Psoas muscle (tissue), 8 donors: ENCODE measurements around the gene AKT3. TPM values are rescaled to one million over a fixed set of nuclear protein-coding genes. Genes with fewer than 3 reads are reported as not detected.

ENCODE experiments used
- ATAC-seq, 4 donors: fragments of 200-7000 bp; cut with Tn5 transposase; one replicate each; pipeline ENCODE4 v1.9.1; 2020; ENCODE audit warnings: moderate library complexity in 3 of 4, mild to moderate bottlenecking in 2 of 4
- DNase-seq, 2 donors: peaks; one replicate each; pipeline ENCODE4 v3.0.0-alpha.2; 2020
- H3K27ac ChIP-seq: fragments of 200-600 bp; one replicate; pipeline ENCODE4 v1.8.0; 2022
- H3K27me3 ChIP-seq, 3 donors: fragments of 200-600 bp in 1 of 3; one replicate each; pipeline versions ENCODE4 v1.6.1 to v1.8.0; 2013 to 2022; ENCODE audit warnings: low read length in 2 of 3, mild to moderate bottlenecking in 2 of 3, moderate library complexity in 1 of 3; ENCODE audit not compliant: insufficient read depth in 3 of 3
- H3K36me3 ChIP-seq, 2 donors: fragments of 200-600 bp in 1 of 2; one replicate each; pipeline versions ENCODE4 v1.6.1 to v1.8.0; 2013 to 2022; ENCODE audit warnings: low read depth in 1 of 2, mild to moderate bottlenecking in 1 of 2, moderate library complexity in 1 of 2; ENCODE audit not compliant: insufficient read depth in 1 of 2
- H3K4me1 ChIP-seq: fragments of 200-600 bp; one replicate; pipeline ENCODE4 v1.8.0; 2022
- H3K4me3 ChIP-seq: fragments of 200-600 bp; one replicate; pipeline ENCODE4 v1.8.0; 2022; ENCODE audit warnings: mild to moderate bottlenecking
- H3K9me3 ChIP-seq: fragments of 200-600 bp; one replicate; pipeline ENCODE4 v1.8.0; 2022
- WGBS, 3 donors: extraction: QIAGEN DNeasy Blood & Tissue Kit; methylation state at CpG; one replicate each; pipeline versions ENCODE4 v1.1.6 to v1.1.7; 2013; 5-methylcytosine and 5-hydroxymethylcytosine counted together
- intact Hi-C, 2 donors: fragments of 100-400 bp; cut with DNase I; formaldehyde crosslinking; loops; one replicate each; pipeline versions ENCODE4 v1.11.0 to v1.14.2; 2022
- polyA plus RNA-seq, 3 donors: library from polyadenylated mRNA; stranded (reverse); fragments of 200-250 nt; gene quantifications; one replicate each; pipeline ENCODE4 v1.2.3, GENCODE V29; 2013
- total RNA-seq, 4 donors: library from RNA; stranded (reverse); fragmentation: NEBNext Ultra II Directional in 2 of 4; extraction: Animal tissue kit (Norgen Biotek cat#: 25700) in 2 of 4; gene quantifications; one replicate each; pipeline versions ENCODE4 v1.2.1 to v1.2.4, GENCODE V29; 2021 to 2023
- TF ChIP-seq, protein P1 (sequence below): fragments of 200-600 bp; IDR thresholded peaks from one replicate; pipeline ENCODE4 v1.8.0; 2022; ENCODE audit warnings: antibody characterized with exemption
- donor health status: healthy with polysubstance abuse.
- donor health status: DM: no; HTN: no; CAD: no; lungs with moderate emphysema.
- donor health status: Bipolar disorder and iron deficiency.
- donor health status: healthy.
- donor health status: DM: yes; HTN: yes; CAD: no.
- donor health status: DM: no; HTN: no; CAD: no.
- donor health status: DM: no; HTN: no; CAD: no.
- donor health status: DM: yes; HTN: yes; CAD: no.

AKT3 gene
- total and polyA plus RNA-seq, 7 donors, result 3.3 to 25.1 (median 9.8) TPM

DNA sequence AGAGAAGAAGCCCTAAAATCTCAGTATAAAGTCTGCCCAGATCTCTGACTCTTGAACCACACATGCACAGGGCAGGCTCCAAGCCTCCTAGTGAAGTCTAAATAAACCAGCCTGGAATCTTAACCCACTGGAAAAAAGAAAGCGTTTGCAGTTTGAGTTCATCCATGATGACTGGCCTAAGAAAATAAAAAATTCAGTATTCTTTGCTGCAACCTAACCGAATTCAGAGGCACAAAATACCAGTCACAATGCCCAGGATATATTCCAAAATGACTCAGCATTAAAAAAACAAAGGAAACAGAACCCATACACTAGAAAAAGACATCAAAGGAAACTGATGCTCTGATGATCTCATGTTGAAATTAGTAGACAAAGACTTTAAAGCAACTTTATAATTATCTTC, 325.0 kb downstream of the AKT3 start:
- Histone ChIP-seq H3K27ac (no peak overlapping the region), H3K27me3 (no peaks in the 10 kb centered on the region), H3K36me3 (peaks cover 0 to 5% of the 10 kb centered on the region in 2 donors), H3K9me3 (no peaks in the 10 kb centered on the region), H3K4me1 (no peaks in the 10 kb centered on the region), H3K4me3 (no peak overlapping the region)
- TF ChIP-seq, protein P1, sequence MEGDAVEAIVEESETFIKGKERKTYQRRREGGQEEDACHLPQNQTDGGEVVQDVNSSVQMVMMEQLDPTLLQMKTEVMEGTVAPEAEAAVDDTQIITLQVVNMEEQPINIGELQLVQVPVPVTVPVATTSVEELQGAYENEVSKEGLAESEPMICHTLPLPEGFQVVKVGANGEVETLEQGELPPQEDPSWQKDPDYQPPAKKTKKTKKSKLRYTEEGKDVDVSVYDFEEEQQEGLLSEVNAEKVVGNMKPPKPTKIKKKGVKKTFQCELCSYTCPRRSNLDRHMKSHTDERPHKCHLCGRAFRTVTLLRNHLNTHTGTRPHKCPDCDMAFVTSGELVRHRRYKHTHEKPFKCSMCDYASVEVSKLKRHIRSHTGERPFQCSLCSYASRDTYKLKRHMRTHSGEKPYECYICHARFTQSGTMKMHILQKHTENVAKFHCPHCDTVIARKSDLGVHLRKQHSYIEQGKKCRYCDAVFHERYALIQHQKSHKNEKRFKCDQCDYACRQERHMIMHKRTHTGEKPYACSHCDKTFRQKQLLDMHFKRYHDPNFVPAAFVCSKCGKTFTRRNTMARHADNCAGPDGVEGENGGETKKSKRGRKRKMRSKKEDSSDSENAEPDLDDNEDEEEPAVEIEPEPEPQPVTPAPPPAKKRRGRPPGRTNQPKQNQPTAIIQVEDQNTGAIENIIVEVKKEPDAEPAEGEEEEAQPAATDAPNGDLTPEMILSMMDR, result no peak
- intact Hi-C loops, result no loop called here
- ATAC-seq (no peak), DNase-seq (no peak)
- WGBS, 3 donors, result 67 to 81% (median 67%) methylated on average over 2 of the region's 2 CpGs

DNA sequence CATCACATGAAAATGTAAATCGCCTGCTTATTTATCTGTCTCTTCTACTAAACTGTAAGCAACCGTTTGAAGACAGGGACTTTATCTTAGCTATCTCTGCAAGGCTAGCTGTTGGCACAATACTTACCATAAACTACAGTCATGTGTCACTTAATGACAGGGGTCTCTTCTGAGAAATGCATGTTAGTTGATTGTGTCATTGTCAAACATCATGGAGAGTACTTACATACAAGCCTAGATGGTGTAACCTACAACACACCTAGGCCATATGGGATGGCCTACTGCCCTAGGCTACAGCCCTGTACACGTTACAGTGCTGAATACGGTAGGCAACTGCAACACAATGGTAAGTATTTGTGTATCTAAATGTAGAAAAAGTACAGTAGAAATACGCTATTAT, 326.3 kb downstream of the AKT3 start:
- intact Hi-C loops, result no loop called here
- Histone ChIP-seq H3K4me3 (no peak overlapping the region), H3K9me3 (no peaks in the 10 kb centered on the region), H3K27ac (no peak overlapping the region), H3K4me1 (no peaks in the 10 kb centered on the region), H3K27me3 (no peaks in the 10 kb centered on the region), H3K36me3 (peaks cover 0 to 5% of the 10 kb centered on the region in 2 donors)
- WGBS, 3 donors, result 93 to 96% (median 95%) methylated on average over 5 of the region's 5 CpGs
- ATAC-seq (no peak), DNase-seq (no peak)
- TF ChIP-seq, protein P1, result no peak

DNA sequence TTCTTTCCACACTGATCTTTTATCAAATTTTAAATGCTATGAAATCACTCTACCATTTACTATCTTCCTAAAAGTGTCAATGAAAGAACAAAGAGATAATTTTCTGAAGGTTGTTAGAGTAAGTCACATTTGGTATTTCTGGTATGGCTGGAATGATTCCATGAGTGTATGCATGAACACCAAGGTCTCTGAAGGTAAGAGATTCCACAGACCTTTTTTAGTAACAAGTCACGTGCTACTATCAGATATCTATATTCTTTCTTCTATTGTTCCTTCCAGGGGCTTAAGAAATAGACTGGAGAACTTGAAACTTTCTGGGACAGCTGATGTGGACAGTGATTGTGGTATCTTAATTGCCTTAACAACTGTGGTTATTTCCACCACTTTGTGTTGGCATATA, 329.2 kb downstream of the AKT3 start:
- H3K27ac ChIP-seq, result no peak overlapping the region
- peaks cover 0 to 5% of the 10 kb centered on the region in 2 donors for H3K36me3 ChIP-seq
- H3K4me3 ChIP-seq, result no peak overlapping the region
- 37 to 56% (median 45%) methylated on average over 1 of the region's 1 CpG for WGBS, 3 donors
- TF ChIP-seq, protein P1, result no peak
- H3K4me1 ChIP-seq, result no peaks in the 10 kb centered on the region
- H3K9me3 ChIP-seq, result peaks cover 8% of the 10 kb centered on the region
- no peaks in the 10 kb centered on the region for H3K27me3 ChIP-seq
- ATAC-seq (no peak), DNase-seq (no peak)
- intact Hi-C loops, result no loop called here

DNA sequence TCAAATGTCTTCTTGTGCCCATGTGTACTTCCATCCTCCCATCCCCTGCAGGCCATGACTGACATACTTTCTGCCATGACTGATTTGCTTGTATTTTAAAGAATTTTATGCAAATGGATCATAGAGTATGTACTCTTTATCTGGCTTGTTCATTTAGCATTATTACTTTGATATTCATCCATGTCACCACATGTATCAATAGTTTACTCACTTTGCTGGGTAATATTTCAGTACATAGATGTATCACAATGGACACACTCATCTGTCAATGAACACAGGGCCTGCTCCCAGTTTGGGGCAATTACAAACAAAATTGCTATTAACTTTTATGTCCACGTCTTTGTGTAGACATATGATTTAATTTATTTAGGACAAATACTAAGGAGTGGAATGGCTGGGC, 335.1 kb downstream of the AKT3 start:
- H3K4me3 ChIP-seq, result no peak overlapping the region
- WGBS, 3 donors, result 90 to 94% (median 93%) methylated on average over 1 of the region's 1 CpG
- no peak overlapping the region for H3K27ac ChIP-seq
- TF ChIP-seq, protein P1, result no peak
- peaks cover 8% of the 10 kb centered on the region for H3K9me3 ChIP-seq
- intact Hi-C loops, result no loop called here
- H3K36me3 ChIP-seq, result peaks cover 0 to 15% of the 10 kb centered on the region in 2 donors
- ATAC-seq (no peak), DNase-seq (no peak)
- H3K4me1 ChIP-seq, result no peaks in the 10 kb centered on the region
- no peaks in the 10 kb centered on the region for H3K27me3 ChIP-seq
